Suprapubic skin (tissue), 4 donors: ENCODE data around the gene RBM34.
"Not testable (repeated sequence)": the region's sequence is repeated elsewhere in the genome, so short reads cannot be mapped to it uniquely, and the experiment has no call there.

Experiments
- CTCF ChIP-seq, 2 donors: fragments of 200-600 bp in 1 of 2; fragments of 450-650 bp in 1 of 2; sonication (generic) in 1 of 2; IDR thresholded peaks; one replicate each; pipeline ENCODE4 v1.5.1; 2016 to 2019; ENCODE audit warnings: antibody characterized with exemption in 2 of 2, mild to moderate bottlenecking in 1 of 2, moderate library complexity in 1 of 2
- EP300 ChIP-seq: sonication (generic); formaldehyde crosslinking; IDR thresholded peaks from one replicate; pipeline ENCODE4 v1.6.1; 2017; ENCODE audit warnings: antibody characterized with exemption
- POLR2A ChIP-seq, 2 donors: fragments of 450-650 bp; IDR thresholded peaks; one replicate each; pipeline ENCODE4 v1.6.1; 2017; ENCODE audit warnings: antibody characterized with exemption in 2 of 2, mild to moderate bottlenecking in 2 of 2, moderate library complexity in 2 of 2
- POLR2AphosphoS5 ChIP-seq, 3 donors: sonication (generic); formaldehyde crosslinking; IDR thresholded peaks; one replicate each; pipeline ENCODE4 v1.6.1; 2017; ENCODE audit warnings: antibody characterized with exemption in 3 of 3

GRCh38 chr1:235097501-235097900, 63.5 kb downstream of the RBM34 start:
- TF ChIP-seq CTCF (IDR thresholded peaks at IDR 0.05); EP300; POLR2AphosphoS5 (IDR thresholded peaks at IDR 0.05); POLR2A (IDR thresholded peaks at IDR 0.05): not testable (repeated sequence)
